Activated effector memory CD4-positive, alpha-beta T cell treated with Interleukin-2 at 50 U/mL for 16 hours (primary cell): ENCODE results near the gene PRKN.
"Not testable (repeated sequence)": the region's sequence is repeated elsewhere in the genome, so short reads cannot be mapped to it uniquely, and the experiment has no call there.

Experiments used
- DNase-seq: peaks from one replicate; pipeline ENCODE4 v3.0.0-alpha.2; 2020

Gene PRKN

DNA sequence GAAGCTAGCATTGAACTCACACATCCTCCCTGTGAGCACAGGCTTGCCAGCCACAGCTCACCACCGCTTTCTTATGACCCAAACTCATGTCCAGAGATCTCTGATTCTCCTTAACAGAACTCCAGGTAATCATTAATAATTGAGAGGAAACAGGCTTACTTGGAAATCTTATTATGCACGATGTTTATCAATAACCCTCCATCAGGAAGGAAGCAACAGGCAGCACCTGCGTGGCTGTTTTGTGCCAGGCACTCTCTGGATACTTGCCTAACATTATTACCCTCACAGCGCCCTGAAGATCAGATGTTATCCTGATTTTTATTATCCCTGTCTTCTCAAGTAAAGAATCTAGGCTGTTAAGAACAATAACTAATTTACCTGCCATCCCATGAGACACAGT is 306.6 kb downstream of the PRKN start:
- no peak for DNase-seq

DNA sequence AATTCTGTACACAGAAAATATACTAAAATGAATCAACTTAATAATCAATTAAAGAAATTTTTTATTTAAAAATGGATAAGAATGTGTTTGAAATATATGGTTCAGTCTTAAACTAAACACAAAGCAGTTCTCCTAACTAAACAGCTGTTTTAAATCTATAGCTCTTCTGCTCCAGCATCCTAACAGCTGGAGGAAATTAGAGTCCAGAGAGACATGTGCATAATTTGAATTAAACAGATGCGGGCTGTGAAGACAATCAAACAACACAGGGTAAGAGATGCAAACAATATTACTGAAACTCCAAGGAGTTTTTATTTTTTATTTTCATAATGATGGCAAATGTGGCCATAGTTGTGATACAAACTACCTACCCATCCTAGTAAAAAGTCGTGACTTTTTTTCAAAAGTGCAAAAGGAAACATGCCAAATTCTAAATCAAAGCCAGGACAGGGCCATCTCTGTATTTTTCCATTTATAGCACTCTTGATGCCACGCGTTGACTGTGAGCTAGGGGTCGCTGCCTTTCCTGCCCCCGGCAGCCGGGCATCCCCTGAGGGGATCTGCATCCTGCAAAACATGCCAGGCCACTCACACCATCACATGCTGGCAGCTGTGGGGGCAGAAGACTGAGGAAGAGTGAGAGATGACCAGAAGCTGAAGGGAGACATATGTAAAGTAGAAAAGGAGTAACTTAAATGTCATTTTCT is 310.6 kb downstream of the PRKN start:
- no peak for DNase-seq

DNA sequence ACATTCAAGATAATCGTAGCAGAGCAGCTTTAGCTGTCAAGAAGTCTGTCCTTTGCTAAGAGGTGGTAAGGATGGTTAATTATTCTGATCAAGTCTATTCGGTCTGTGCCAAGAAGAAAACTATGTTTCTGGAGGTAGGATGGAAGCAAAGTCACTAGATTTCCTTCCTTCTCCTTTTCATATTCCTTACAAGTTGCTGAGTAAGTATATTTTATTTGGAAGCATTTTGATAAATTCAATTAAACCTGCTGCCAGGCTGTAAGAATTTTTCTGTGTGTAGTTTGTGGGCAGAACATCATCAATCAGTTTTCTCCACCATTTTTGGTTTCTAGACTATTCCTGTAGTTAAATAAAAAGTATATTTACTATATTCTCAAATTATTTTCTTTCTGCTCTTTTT is 311.3 kb downstream of the PRKN start:
- no peak for DNase-seq

DNA sequence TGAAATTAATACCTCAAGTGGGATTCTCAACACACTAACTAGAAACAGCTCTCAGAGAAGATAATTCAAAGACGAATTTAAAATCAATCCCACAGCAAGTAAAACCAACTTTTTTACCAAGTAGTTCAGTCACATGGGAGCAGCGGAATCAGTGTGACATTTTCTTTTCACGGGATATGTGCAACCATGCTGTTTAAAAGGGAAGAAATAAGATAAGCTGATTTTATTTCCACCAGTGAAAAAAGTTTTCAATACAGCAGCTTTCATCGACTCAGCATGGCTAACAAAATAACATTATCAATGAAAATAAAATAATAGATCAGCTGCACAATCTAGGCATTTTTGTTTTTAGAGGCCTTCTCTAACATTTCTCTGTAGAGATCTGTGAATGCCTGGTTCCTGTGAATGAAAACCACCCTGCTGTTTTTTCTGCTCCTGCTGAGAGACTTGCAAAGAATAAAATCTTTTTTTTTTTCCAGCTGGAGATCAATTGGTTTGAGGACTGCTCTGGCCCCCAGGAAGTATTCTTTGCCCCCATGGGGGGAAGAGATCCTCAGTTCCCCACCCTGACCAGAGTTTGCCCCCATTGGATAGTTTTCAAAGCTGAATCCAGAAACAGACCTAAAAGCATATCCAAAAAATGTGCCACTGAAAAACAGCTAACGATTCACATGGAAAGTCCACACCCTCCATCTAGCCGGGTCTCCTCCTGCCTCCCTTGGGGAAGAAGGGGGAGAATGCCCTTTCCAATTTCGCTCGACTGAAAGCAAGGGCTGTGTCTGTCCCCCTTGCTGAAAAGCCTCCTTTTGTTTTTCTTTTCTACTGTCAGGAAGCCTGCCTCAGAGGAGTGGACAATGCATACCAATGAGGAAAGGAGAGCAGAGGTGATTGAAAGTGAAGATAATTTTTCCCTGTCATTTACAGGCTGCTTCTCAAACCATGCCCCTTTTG is 317.6 kb downstream of the PRKN start:
- DNase-seq: no peak

DNA sequence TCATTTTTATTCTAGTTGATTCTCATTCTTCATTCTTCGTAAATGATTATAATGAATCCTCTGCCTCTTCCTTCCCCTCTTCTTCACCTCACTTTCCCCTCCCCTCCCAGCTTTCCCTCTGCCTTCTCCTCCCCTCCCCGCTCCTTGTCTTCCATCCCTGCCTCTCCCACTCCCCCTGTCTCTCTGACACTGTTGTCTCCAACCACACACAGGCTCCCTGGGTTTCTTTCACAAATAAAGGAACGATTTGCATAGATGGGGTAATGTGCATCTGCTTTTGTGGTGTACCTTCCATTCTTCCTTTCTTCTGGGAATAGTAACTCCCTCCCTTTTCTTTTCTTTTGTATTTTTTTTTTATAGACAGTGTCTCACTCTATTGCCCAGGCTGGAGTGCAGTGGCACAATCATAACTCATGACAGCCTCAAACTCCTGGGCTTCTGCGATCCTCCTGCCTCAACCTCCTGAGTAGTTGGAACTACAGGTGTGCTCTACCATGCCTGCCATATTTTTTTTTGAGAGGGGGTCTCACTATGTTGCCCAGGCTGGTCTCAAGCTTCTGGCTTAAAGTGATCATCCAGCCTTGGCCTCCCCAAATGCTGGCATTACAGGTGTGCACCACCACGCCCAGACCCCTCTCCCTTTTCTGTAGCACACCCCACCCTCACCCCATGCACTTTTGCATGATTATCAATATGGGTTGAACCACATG is 318.6 kb downstream of the PRKN start:
- DNase-seq: no peak

DNA sequence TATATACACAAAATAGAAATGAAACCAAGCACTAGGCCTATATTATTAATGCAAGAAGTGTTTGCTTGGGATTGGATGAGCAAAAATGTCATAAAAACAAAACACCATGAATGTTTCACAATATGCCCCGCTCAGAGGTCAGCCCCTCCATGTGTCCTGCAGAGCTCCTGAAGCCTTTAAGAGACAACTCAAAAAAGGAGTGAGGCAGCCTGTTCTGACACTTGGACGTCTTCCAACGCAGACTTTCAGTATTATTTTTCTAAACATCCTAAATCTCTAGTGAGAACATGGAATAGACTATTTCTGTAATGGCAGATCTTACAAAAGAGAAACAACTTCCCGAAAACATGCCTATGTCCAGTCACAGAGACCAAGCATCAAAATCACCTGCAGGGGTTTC is 322.6 kb downstream of the PRKN start:
- DNase-seq: no peak

DNA sequence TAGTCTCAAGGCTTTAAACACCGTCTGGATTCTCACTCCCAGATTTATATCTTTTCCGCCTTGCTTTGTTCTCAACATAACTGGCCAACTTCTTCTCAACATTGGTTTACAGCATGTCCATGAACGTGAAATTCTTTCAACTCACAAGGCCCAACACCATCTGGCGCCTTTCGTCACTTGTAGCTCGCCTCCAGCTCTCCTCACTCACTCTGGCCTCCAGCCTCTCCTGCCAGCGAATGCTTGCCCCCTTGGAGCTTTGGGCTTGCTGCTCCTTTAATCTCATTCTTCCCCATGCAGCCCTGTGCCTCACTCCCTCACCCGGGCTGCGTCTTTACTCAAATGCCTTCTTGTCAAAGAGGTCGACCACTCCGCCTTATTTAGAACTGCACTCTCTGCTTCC is 324.5 kb downstream of the PRKN start:
- no peak for DNase-seq

DNA sequence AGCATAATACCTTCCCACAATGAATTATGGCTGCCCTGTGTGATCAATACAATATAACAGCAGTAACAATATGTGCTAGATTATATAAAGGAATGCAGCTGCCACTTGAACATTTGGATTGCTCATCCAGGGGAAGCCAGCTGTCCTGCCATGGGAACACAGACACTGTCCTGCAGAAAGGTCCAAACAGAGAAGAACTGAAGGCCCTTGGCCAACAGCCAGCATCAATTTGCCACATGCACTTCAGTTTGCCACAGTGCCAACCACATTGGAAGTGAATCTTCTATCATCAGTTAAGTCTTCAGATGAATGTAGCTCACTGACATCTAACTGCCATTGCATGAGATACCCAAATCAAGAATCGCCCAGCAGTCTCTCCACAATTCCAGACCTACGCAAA is 332.4 kb downstream of the PRKN start:
- DNase-seq: no peak

DNA sequence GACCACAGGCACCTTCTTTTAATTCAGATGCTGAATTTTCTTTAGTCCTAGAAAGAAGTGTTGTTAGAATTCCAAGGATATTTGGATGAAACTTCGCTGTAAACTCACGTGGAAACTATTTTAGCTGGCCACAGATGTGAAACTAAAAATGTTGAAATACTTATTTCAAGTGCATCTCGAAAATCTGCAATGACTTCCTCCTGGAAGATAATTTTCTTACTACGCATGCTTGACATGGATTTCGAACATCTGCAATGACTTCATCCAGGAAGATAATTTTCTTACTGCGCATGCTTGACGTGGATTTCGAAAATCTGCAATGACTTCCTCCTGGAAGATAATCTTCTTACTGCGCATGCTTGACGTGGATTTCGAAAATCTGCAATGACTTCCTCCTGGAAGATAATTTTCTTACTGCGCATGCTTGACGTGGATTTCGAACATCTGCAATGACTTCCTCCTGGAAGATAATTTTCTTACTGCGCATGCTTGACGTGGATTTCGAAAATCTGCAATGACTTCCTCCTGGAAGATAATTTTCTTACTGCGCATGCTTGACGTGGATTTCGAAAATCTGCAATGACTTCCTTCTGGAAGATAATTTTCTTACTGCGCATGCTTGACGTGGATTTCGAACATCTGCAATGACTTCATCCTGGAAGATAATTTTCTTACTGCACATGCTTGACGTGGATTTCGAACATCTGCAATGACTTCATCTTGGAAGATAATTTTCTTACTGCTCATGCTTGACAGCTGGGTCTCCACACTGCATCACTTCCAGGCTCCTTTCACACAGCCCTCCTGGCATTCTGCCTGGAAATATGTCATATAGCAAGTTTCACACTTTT is 336.4 kb downstream of the PRKN start:
- not testable (repeated sequence) for DNase-seq

DNA sequence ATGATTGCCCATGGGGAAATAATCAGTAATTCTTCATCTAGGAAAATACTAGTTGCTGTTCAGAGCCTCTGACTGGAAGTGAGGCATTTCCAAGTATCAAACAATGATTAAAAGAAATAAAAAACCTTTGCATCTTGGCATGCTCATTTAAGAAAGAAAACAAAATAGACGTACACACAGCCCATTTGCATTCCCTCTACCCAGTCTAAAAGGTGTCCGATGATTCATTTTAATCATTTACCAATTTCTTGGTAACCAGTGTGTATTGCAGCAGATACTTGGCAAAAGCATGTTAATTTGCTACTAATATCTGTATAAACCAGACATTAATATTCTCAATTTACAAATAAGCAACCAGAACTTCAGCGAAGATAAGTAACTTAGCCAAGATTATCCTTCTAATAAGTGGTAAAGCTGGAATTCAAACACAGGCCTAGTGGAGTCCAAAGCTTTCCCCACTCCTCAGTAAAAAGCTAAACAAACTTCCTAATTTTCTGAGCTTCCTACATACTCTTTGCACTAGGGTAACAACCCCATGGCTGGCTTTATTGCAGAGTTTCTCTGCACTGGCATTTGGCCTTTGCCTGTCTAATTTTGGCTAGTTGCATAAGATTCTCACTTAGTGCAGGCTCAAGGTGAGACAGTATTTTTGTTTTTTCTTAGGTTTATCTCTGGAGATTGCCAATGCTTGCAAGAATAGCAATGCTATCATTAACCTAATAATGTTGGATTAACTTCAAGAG is 338.1 kb downstream of the PRKN start:
- DNase-seq: no peak

DNA sequence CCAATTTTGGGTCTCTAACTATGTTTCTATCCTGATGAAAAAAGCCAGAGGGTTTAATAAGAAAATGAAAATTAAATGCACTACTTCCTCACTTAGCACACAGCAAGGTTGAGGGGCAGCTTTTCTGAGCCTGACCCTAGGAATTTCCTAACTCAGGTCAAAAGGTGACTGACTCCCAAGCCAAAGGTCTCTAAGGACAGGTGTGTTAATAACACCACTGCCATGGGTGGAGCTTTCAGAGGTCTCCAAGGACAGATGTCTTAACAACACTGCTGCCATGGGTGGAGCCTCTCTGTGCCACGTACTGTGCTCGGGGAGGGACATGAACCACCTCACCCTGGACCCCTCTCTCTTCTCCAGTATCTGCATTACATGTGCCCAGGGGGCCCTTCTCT is 339.2 kb downstream of the PRKN start:
- no peak for DNase-seq

DNA sequence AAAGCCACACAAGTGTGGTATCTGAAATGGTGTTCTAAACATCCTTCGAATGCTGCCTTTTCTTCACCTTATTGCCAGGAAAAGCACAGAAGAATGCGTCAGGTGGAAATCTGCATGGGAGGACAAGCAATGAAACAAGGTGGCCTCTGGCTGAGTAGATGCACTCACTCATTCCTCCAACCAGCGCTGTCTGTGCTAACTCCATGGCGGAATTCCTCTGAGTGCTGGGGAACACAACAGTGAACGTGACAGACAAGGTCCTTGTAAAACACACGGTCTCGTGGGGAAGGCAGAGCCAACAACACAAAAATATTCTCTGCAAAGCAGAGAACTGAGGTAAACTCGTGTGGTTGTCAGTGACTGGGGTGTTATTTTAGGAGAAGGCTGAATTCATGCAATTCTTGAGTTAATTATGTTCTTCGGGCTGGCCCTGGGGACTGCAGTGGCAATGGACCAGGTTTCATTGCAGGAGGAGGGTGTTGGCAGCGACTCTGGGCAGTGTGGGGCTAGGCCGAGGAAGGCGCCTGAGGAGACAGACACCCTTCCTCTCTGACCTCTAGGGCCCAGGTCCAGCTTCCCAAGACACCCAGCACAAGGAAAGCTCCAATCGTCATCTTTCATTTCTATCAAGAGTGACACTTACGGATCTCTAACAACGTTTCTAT is 339.7 kb downstream of the PRKN start:
- no peak for DNase-seq

DNA sequence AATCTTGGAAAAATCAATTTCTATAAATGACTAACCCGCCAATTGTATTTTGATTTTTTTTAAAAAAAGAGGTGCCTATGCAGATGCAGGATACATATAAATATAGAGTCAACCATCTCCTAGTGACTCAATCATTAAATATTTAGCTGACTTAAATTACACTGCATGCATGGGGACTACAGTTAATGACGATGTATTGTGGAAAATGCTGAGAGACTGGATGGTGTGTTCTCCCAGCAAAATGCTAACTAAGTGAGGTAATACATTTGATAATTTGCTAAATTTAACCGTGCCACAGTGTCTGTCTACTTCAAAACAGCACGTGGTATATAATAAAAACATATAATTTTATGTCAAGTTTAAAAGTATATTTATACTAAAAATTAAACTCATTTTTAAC is 341.6 kb downstream of the PRKN start:
- no peak for DNase-seq

DNA sequence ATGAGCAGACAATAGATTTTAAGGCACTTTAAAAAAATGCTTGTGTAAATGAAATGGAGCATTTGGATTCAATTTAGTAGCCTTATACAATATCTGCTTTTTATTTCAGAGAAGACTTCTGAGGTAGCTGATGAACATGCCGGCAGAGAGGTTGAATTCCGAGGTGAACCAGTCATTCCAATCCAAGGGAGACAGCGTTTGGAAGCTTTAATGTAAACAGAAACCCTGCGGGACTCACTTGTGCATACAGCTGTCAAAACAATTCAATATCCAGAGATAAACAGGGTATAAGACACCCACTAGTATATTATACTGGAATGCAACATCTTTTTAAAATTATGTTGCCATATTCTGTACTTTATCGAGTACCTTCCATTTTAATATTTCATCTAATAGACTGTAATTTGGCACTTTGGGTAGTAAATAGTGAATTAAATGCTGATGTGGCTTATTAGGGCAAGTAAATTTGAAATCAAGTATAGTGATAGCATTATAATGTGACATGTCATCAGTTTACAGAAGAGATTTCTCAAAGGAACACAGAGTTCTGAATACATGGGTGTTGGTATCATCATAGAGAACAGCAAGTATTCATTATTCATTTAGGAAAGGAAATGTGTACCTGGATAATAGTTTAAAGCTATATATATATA is 347.7 kb downstream of the PRKN start:
- no peak for DNase-seq

DNA sequence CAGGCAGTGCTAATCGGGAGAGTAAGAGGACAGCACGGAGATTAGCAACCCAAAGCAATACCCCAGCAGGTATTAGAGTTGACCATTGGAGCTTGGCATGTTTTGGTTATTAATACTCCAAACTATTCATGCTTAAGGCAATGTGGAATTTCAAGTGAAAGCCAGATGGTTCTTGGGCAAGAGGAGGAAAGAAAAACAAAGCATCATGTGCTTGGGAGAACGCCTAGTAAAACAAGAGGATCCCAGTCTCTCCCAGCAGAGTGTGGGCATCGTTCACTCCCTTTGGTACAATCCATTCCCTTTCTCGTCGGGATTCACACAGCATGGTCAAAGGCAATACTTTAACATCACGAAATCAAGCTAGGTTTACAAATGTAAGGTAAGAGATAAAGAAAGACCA is 349.8 kb downstream of the PRKN start:
- no peak for DNase-seq

DNA sequence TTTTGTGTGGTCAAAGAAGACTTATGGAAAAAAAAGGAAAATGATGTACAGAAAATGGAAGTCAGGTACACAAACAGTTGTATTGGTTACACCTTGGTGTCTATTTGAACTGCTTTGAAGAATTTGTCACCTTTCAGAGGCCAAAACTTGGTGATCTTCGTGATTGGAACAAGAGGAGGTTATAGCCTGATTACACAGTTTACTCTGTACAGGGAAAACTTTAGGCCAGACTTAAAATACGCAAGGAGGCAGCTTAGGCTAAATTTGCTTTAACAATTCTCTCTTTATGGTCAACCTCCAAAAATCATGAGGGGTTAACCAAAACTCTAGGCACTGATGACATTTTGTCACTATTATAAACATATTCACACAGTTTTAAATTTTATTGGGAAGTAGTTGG is 353.7 kb downstream of the PRKN start:
- no peak for DNase-seq

DNA sequence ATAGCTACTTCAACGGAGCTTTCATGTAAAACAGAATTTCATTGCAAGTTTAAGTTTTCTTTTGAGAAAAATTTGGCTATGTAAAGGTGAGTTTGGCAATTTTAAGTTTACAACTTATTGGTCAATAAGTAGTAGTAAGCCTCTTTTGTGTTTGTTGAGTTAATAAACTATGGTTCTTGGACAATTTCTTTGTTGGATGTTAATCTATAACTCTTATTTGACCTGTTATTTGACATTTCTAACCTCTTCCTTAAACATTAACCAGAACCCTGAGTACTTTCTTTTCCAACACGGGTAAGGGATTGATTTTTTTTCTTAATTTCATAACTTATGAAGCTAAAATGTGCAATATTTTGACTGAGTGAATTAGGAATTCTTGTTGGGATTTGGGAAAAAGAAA is 354.4 kb downstream of the PRKN start:
- no peak for DNase-seq

DNA sequence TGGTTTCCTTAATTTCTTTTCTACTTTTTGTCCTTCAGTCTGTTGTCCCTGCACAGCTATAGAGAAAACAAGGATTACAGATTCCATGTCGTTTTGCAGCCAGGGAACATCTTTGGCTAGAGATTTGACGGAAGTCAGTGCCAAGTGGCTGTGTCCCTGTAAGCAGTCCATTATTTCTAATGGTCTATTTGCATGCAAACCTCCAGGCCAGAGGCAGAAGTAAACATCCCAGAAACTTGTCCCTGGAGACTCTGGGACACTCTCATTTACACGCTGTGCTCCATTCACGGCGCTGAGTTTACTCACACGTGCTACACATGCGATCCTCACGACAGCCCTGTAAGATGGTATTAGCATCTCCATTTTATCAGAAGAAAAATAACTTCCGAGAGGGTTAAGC is 355.5 kb downstream of the PRKN start:
- no peak for DNase-seq

DNA sequence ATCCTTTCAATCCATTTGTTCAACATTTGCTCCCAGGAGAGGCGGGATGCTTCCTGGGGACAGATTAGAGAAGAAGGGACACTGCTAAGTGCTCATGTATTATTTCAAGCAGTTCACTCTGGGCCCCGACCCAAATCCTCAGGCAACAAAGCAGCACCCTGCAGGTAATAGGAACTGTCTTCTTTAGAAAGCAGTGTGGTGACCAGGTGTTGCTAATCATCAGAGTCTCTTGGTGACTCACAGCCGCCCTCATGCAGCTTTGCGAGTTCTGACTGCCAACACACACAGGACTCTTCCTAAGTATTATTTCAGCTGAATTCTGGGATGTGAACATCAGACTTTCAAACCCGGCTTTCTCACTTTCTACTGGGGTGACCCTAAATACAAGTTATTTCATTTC is 356.4 kb downstream of the PRKN start:
- DNase-seq: no peak

DNA sequence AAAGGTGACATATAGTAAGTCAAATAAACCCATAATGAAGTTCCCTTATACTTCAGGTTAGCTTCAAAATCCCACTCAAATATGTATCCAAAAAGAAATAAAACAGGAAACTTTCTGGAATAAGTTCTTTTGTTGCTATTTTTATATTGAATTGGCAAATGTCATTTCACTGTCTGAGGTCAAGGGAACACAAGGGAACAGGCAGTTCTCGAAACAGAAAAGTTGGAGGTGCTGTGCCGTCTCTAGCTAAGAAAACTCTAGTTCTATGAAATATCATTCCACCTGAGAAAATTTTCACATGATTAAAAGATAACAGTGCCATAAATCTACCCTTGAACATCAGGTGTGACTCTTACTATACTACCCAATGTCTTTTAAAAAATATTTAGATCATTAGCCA is 358.5 kb downstream of the PRKN start:
- DNase-seq: no peak

DNA sequence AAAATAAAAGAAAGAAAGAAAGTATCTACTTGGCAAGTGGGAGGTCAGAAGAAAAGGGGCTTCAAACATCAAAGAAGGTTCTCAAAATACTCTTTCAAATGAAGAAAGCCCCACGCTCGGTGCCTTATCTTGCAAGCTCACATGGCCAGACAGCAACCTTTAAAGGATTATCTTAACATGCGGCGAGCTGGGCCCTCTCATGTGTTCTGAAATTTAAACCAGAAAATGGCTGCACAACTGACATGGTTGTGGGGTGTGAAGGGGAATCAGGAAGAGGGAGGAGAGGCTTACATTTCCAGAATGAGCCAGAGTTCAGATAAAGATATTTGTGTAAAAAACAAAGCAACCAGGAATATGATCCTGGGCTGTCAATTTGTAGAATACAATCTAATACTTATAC is 363.1 kb downstream of the PRKN start:
- no peak for DNase-seq
